HCT116 (cell line): ENCODE measurements around the gene OTOP3. TPM values are rescaled to one million over a fixed set of nuclear protein-coding genes. Genes with fewer than 3 reads are reported as not detected.

Experiments used
- ATAC-seq: fragments of 200-7000 bp; cut with Tn5 transposase; 2 replicates; pipeline ENCODE4 v1.9.1; 2020; ENCODE audit warnings: mild to moderate bottlenecking, moderate library complexity
- BruUV-seq: library from RNA; stranded (reverse); fragments of 400-500 nt; replicated peaks from 2 replicates; lab custom pipeline; 2021; lab: Mats Ljungman, UMichigan
- CTCF ChIA-PET: fragments of 300-600 bp; sonication (Branson Sonifier 250); formaldehyde crosslinking; loops from one replicate; lab custom pipeline; 2021; ENCODE audit warnings: antibody characterized with exemption; lab: Charles Lee
- POLR2A ChIA-PET: fragments of 300-600, 350-600 bp; sonication (Branson Sonifier 250); formaldehyde crosslinking; loops from one replicate; lab custom pipeline; 2021; ENCODE audit warnings: antibody characterized with exemption; lab: Charles Lee
- RAD21 ChIA-PET, 2 experiments: fragments of 300-600 bp; sonication (Branson Sonifier 250); formaldehyde crosslinking; loops; one replicate each; lab custom pipeline; 2023; ENCODE audit warnings: low total read pairs in 2 of 2; ENCODE audit not compliant: uncharacterized antibody in 2 of 2, unreplicated experiment in 2 of 2, low non-redundant PET in 1 of 2; lab: Charles Lee
- DNase-seq: peaks from one replicate; pipeline ENCODE4 v3.0.0-alpha.2; 2010; ENCODE audit warnings: low read depth, low spot score
- H2AFZ ChIP-seq: fragments of 200-600 bp; shearing (Covaris generic), sonication (generic); 2 replicates; pipeline ENCODE4 v1.6.1; 2017; ENCODE audit warnings: low read depth, mixed run types, mixed read lengths, antibody characterized with exemption, low read length; ENCODE audit not compliant: poor library complexity, severe bottlenecking
- H3K27ac ChIP-seq: 2 replicates; pipeline ENCODE4 v1.5.1; 2012; ENCODE audit warnings: low read depth, low read length
- H3K27me3 ChIP-seq: fragments of 200-600 bp; sonication (generic); 2 replicates; pipeline ENCODE4 v1.6.1; 2016; ENCODE audit warnings: mixed run types, low read length, mixed read lengths; ENCODE audit not compliant: insufficient read depth
- H3K36me3 ChIP-seq, 2 experiments: fragments of 200-500 bp in 1 of 2; fragments of 200-600 bp in 1 of 2; sonication (Bioruptor generic) in 1 of 2; sonication (generic) in 1 of 2; 2 replicates each; pipeline versions ENCODE4 v1.5.1 to v1.6.1; 2014 to 2016; ENCODE audit warnings: low read length in 2 of 2, inconsistent platforms in 1 of 2, mixed read lengths in 1 of 2, mixed run types in 1 of 2; ENCODE audit not compliant: insufficient read depth in 2 of 2, control insufficient read depth in 1 of 2
- H3K4me1 ChIP-seq, 2 experiments: fragments of 200-600 bp in 1 of 2; sonication (generic) in 1 of 2; 2 replicates each; pipeline versions ENCODE4 v1.5.1 to v1.6.1; 2012 to 2017; ENCODE audit warnings: low read length in 2 of 2, inconsistent platforms in 1 of 2, mild to moderate bottlenecking in 1 of 2, mixed read lengths in 1 of 2, mixed run types in 1 of 2, moderate library complexity in 1 of 2; ENCODE audit not compliant: insufficient read depth in 2 of 2, control insufficient read depth in 1 of 2
- H3K4me2 ChIP-seq: fragments of 200-600 bp; sonication (generic); 2 replicates; pipeline ENCODE4 v1.6.1; 2017; ENCODE audit warnings: mixed run types, low read length, mixed read lengths
- H3K4me3 ChIP-seq, 2 experiments: fragments of 200-600 bp in 1 of 2; sonication (generic) in 1 of 2; replicated peaks in 1 of 2; 2 replicates each; pipeline ENCODE4 v1.5.1; 2011 to 2016; ENCODE audit warnings: low read length in 2 of 2, control low read depth in 1 of 2, low read depth in 1 of 2, mild to moderate bottlenecking in 1 of 2, mixed read lengths in 1 of 2, mixed run types in 1 of 2
- H3K79me2 ChIP-seq: fragments of 200-600 bp; sonication (generic); 2 replicates; pipeline ENCODE4 v1.6.1; 2017; ENCODE audit warnings: mild to moderate bottlenecking, mixed run types, low read length, moderate library complexity, mixed read lengths; ENCODE audit not compliant: insufficient read depth
- H3K9ac ChIP-seq: fragments of 200-600 bp; sonication (generic); 2 replicates; pipeline ENCODE4 v1.6.1; 2016; ENCODE audit warnings: low read length, mixed read lengths
- H3K9me2 ChIP-seq: fragments of 200-600 bp; sonication (generic), shearing (Covaris generic); 2 replicates; pipeline ENCODE4 v1.6.1; 2017; ENCODE audit warnings: mixed run types, mild to moderate bottlenecking, moderate library complexity; ENCODE audit not compliant: insufficient read depth
- H3K9me3 ChIP-seq, 2 experiments: fragments of 200-500 bp in 1 of 2; fragments of 200-600 bp in 1 of 2; sonication (Bioruptor generic) in 1 of 2; sonication (generic) in 1 of 2; 2 replicates each; pipeline ENCODE4 v1.6.1; 2014 to 2017; ENCODE audit warnings: low read length in 2 of 2, mixed read lengths in 2 of 2, inconsistent platforms in 1 of 2, low read depth in 1 of 2, mild to moderate bottlenecking in 1 of 2, mixed run types in 1 of 2, moderate library complexity in 1 of 2; ENCODE audit not compliant: control insufficient read depth in 1 of 2, insufficient read depth in 1 of 2
- H4K20me1 ChIP-seq: fragments of 200-600 bp; sonication (generic), shearing (Covaris generic); 2 replicates; pipeline ENCODE4 v1.6.1; 2017; ENCODE audit warnings: mixed run types, mild to moderate bottlenecking, moderate library complexity; ENCODE audit not compliant: insufficient read depth
- CEBPB ChIP-seq: IDR thresholded peaks from 2 replicates; pipeline ENCODE4 v1.6.1; 2012; ENCODE audit warnings: low read depth
- EGR1 ChIP-seq: IDR thresholded peaks from 2 replicates; pipeline ENCODE4 v1.6.1; 2012; ENCODE audit warnings: low read depth
- ELF1 ChIP-seq: IDR thresholded peaks from 2 replicates; pipeline ENCODE4 v1.6.1; 2012; ENCODE audit warnings: low read depth, borderline replicate concordance
- EZH2 ChIP-seq: fragments of 200-600 bp; sonication (generic); IDR thresholded peaks from 2 replicates; pipeline ENCODE4 v1.6.1; 2017; ENCODE audit warnings: antibody characterized with exemption, mixed run types
- EZH2phosphoT487 ChIP-seq: fragments of 200-600 bp; IDR thresholded peaks from 2 replicates; pipeline ENCODE4 v1.6.1; 2018; ENCODE audit warnings: antibody characterized with exemption, borderline replicate concordance
- JUND ChIP-seq: IDR thresholded peaks from 2 replicates; pipeline ENCODE4 v1.6.1; 2012
- POLR2A ChIP-seq: IDR thresholded peaks from 2 replicates; pipeline ENCODE4 v1.7.0; 2011; ENCODE audit warnings: borderline replicate concordance; ENCODE audit not compliant: insufficient read depth, insufficient read length; ENCODE audit errors: extremely low read depth
- POLR2AphosphoS5 ChIP-seq: IDR thresholded peaks from 2 replicates; pipeline ENCODE4 v1.6.1; 2011; ENCODE audit warnings: mild to moderate bottlenecking, low read depth, low read length, moderate library complexity
- RAD21 ChIP-seq: IDR thresholded peaks from 2 replicates; pipeline ENCODE4 v1.6.1; 2012; ENCODE audit warnings: low read depth, mild to moderate bottlenecking
- SIN3A ChIP-seq: IDR thresholded peaks from 2 replicates; pipeline ENCODE4 v1.6.1; 2012; ENCODE audit warnings: low read depth
- SP1 ChIP-seq: IDR thresholded peaks from 2 replicates; pipeline ENCODE4 v1.6.1; 2012; ENCODE audit warnings: low read depth
- SRF ChIP-seq: IDR thresholded peaks from 2 replicates; pipeline ENCODE4 v1.6.1; 2012; ENCODE audit warnings: low read depth
- YY1 ChIP-seq: IDR thresholded peaks from 2 replicates; pipeline ENCODE4 v1.6.1; 2011; ENCODE audit warnings: low read length, low read depth, moderate library complexity, mild to moderate bottlenecking; ENCODE audit not compliant: insufficient replicate concordance; ENCODE audit errors: extremely low read depth
- ZFX ChIP-seq: fragments of 450-650 bp; IDR thresholded peaks from 2 replicates; pipeline ENCODE4 v1.6.1; 2017
- ZNF274 ChIP-seq: fragments of 200-500 bp; sonication (Bioruptor generic); IDR thresholded peaks from 2 replicates; pipeline ENCODE4 v1.6.1; 2014; ENCODE audit warnings: mild to moderate bottlenecking, low read depth, low read length, inconsistent platforms
- intact Hi-C: fragments of 100-400 bp; cut with micrococcal nuclease; formaldehyde crosslinking; loops from 2 replicates; pipeline ENCODE4 v1.10.0; 2022
- total RNA-seq: library from RNA; stranded (reverse); gene quantifications from one replicate; pipeline ENCODE4 v1.2.1, GENCODE V29; 2021; ENCODE audit not compliant: unreplicated experiment
- TF ChIP-seq, protein P1 (sequence below), 3 experiments: fragments of 200-600 bp in 1 of 3; sonication (generic) in 1 of 3; IDR thresholded peaks in 2 of 3; conservative IDR thresholded peaks in 1 of 3; 2 replicates each; pipeline ENCODE4 v1.5.1; 2012 to 2017; ENCODE audit warnings: low read depth in 2 of 3, low read length in 2 of 3, antibody characterized with exemption in 1 of 3, borderline replicate concordance in 1 of 3, control low read depth in 1 of 3, mild to moderate bottlenecking in 1 of 3, mixed read lengths in 1 of 3, mixed run types in 1 of 3, moderate library complexity in 1 of 3; ENCODE audit not compliant: insufficient read depth in 1 of 3
- TF ChIP-seq, protein P2 (sequence below): IDR thresholded peaks from 2 replicates; pipeline ENCODE4 v1.6.1; 2012; ENCODE audit warnings: low read depth

The OTOP3 gene
- total RNA-seq, 1 experiment from 2014 or later = not detected

- ChIA-PET RAD21 (no interaction called here), CTCF (interaction anchor here (1.4 to 4.1 kb wide), 3 partner anchors 8 to 26 kb away, joined by 6 to 24 read pairs (median 10); partner anchors contain the start of gene OTOP2), POLR2A (no interaction called here)
- no TSS peak for BruUV-seq
- H3K79me2 ChIP-seq = no peaks in the 10 kb centered on the region
- no peak overlapping the region for H3K4me2 ChIP-seq
- intact Hi-C loops = no loop called here
- H3K4me1 ChIP-seq = peaks cover 2 to 19% of the 10 kb centered on the region in 2 experiments; a peak in 3 of 4 replicates
- no peak overlapping the region for H3K9ac ChIP-seq
- H3K27me3 ChIP-seq = no peaks in the 10 kb centered on the region
- DNase-seq (no peak), ATAC-seq (peak; percentile 45)
- H3K9me2 ChIP-seq = no peaks in the 10 kb centered on the region
- no peak overlapping the region for H3K4me3 ChIP-seq
- no peaks in the 10 kb centered on the region for H4K20me1 ChIP-seq
- TF ChIP-seq RAD21 (no peak), EZH2phosphoT487 (no peak), ZNF274 (no peak)
- no peaks in the 10 kb centered on the region for H3K36me3 ChIP-seq
- H3K27ac ChIP-seq = no peak overlapping the region
- no peak overlapping the region for H2AFZ ChIP-seq
- H3K9me3 ChIP-seq = no peaks in the 10 kb centered on the region
Observed at GRCh38 chr17:74950207-74950606, 14.5 kb downstream of the OTOP3 start.

DNA sequence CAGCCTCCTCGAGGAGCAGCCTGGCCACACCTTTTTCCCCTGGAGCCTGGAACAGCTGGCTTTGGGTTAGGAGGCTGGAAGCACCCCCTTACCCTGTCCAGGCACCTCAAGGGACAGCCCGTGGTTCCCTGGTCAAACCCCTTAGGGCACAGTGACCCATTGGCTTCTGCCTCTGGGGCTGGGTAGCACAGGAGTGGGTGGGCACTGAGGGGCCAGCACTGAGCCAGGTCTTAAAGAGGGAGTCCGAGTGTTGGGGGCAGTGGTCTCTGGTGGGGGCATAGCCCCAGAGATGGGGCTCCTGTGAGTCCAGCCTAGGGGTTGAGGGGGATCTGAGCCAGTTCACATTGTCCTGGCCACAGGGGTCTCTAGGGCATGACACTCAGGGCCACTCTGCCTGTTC lies 15.4 kb downstream of the OTOP3 start:
- Histone ChIP-seq H3K79me2 (no peaks in the 10 kb centered on the region), H3K9ac (no peak overlapping the region), H3K36me3 (no peaks in the 10 kb centered on the region), H3K27ac (no peak overlapping the region), H3K4me3 (no peak overlapping the region), H4K20me1 (no peaks in the 10 kb centered on the region), H3K27me3 (no peaks in the 10 kb centered on the region), H2AFZ (no peak overlapping the region), H3K9me3 (no peaks in the 10 kb centered on the region), H3K9me2 (no peaks in the 10 kb centered on the region), H3K4me2 (no peak overlapping the region), H3K4me1 (peaks cover 2 to 16% of the 10 kb centered on the region in 2 experiments; a peak in 3 of 4 replicates)
- CTCF ChIA-PET = interaction anchor here (1.5 to 4.1 kb wide), 2 partner anchors 10 to 11 kb away, joined by 8 to 24 read pairs; no protein-coding TSS in a partner anchor
- RAD21 ChIA-PET = no interaction called here
- intact Hi-C loops = no loop called here
- no peak for DNase-seq
- ATAC-seq = no peak
- TSS peak; percentile 54 for BruUV-seq
- POLR2A ChIA-PET = interaction anchor here (0.8 kb wide), 1 partner anchor 78 kb away, joined by 4 read pairs; the partner anchor contains the start of gene FDXR
- no peak for TF ChIP-seq SP1
- no peak for TF ChIP-seq EGR1
- TF ChIP-seq, protein P1, sequence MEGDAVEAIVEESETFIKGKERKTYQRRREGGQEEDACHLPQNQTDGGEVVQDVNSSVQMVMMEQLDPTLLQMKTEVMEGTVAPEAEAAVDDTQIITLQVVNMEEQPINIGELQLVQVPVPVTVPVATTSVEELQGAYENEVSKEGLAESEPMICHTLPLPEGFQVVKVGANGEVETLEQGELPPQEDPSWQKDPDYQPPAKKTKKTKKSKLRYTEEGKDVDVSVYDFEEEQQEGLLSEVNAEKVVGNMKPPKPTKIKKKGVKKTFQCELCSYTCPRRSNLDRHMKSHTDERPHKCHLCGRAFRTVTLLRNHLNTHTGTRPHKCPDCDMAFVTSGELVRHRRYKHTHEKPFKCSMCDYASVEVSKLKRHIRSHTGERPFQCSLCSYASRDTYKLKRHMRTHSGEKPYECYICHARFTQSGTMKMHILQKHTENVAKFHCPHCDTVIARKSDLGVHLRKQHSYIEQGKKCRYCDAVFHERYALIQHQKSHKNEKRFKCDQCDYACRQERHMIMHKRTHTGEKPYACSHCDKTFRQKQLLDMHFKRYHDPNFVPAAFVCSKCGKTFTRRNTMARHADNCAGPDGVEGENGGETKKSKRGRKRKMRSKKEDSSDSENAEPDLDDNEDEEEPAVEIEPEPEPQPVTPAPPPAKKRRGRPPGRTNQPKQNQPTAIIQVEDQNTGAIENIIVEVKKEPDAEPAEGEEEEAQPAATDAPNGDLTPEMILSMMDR (IDR thresholded peaks at IDR 0.05 in 2 of 3, conservative IDR thresholded peaks at IDR 0.05 in 1 of 3; ENCODE audit: borderline replicate concordance in 1 of 3, insufficient read depth in 1 of 3, low read depth in 2 of 3, low read length in 2 of 3) = no peak
- TF ChIP-seq SRF = no peak
- no peak for TF ChIP-seq SIN3A
- no peak for TF ChIP-seq ZNF274
- TF ChIP-seq EZH2 = no peak
- TF ChIP-seq ZFX = no peak
- no peak for TF ChIP-seq POLR2AphosphoS5
- TF ChIP-seq YY1 = no peak
- no peak for TF ChIP-seq POLR2A
- TF ChIP-seq, protein P2, sequence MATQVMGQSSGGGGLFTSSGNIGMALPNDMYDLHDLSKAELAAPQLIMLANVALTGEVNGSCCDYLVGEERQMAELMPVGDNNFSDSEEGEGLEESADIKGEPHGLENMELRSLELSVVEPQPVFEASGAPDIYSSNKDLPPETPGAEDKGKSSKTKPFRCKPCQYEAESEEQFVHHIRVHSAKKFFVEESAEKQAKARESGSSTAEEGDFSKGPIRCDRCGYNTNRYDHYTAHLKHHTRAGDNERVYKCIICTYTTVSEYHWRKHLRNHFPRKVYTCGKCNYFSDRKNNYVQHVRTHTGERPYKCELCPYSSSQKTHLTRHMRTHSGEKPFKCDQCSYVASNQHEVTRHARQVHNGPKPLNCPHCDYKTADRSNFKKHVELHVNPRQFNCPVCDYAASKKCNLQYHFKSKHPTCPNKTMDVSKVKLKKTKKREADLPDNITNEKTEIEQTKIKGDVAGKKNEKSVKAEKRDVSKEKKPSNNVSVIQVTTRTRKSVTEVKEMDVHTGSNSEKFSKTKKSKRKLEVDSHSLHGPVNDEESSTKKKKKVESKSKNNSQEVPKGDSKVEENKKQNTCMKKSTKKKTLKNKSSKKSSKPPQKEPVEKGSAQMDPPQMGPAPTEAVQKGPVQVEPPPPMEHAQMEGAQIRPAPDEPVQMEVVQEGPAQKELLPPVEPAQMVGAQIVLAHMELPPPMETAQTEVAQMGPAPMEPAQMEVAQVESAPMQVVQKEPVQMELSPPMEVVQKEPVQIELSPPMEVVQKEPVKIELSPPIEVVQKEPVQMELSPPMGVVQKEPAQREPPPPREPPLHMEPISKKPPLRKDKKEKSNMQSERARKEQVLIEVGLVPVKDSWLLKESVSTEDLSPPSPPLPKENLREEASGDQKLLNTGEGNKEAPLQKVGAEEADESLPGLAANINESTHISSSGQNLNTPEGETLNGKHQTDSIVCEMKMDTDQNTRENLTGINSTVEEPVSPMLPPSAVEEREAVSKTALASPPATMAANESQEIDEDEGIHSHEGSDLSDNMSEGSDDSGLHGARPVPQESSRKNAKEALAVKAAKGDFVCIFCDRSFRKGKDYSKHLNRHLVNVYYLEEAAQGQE = no peak
- TF ChIP-seq ELF1 = no peak
- TF ChIP-seq JUND = no peak
- TF ChIP-seq CEBPB = no peak
